ENCODE data around the gene ETS2. TPM values are rescaled to one million over a fixed set of nuclear protein-coding genes. Genes with fewer than 3 reads are reported as not detected.

ETS2 gene
- total RNA-seq, 1 experiment from 2014 or later, result 20.8 TPM

GRCh38 chr21:38864964-38865363, 59.2 kb downstream of the ETS2 start:
- in situ Hi-C loops (cut with HindIII; ENCODE audit: low pct_unique_long_range_greater_than_20kb, low sequenced_read_pairs), result no loop called here
- DNase-seq (ENCODE audit: low read depth), result no peak

- DNase-seq (ENCODE audit: low read depth), result no peak
- in situ Hi-C loops (cut with HindIII; ENCODE audit: low pct_unique_long_range_greater_than_20kb, low sequenced_read_pairs), result no loop called here
Observed at GRCh38 chr21:38869196-38869595, 63.5 kb downstream of the ETS2 start.

- in situ Hi-C loops (cut with HindIII; ENCODE audit: low pct_unique_long_range_greater_than_20kb, low sequenced_read_pairs), result no loop called here
- no peak for DNase-seq (ENCODE audit: low read depth)
Observed at GRCh38 chr21:38869946-38870345, 64.2 kb downstream of the ETS2 start.

All from Caki2 (cell line).